Transverse colon (tissue), 4 donors: ENCODE data around the gene PNMA6E.

Experiments
- CTCF ChIP-seq, 5 experiments: fragments of 200-600 bp in 3 of 5; fragments of 450-650 bp in 2 of 5; sonication (generic) in 3 of 5; IDR thresholded peaks; 1 replicate in 2 of 5; 2 replicates in 3 of 5; pipeline ENCODE4 v1.5.1; 2016 to 2017; ENCODE audit warnings: antibody characterized with exemption in 5 of 5, inconsistent platforms in 3 of 5, mild to moderate bottlenecking in 2 of 5, moderate library complexity in 1 of 5
- EP300 ChIP-seq: sonication (generic); formaldehyde crosslinking; IDR thresholded peaks from one replicate; pipeline ENCODE4 v1.6.1; 2017; ENCODE audit warnings: antibody characterized with exemption, low read depth
- POLR2A ChIP-seq: fragments of 450-650 bp; IDR thresholded peaks from one replicate; pipeline ENCODE4 v1.6.1; 2016; ENCODE audit warnings: antibody characterized with exemption, mild to moderate bottlenecking, moderate library complexity
- POLR2AphosphoS5 ChIP-seq, 3 donors: sonication (generic); formaldehyde crosslinking; IDR thresholded peaks; one replicate each; pipeline ENCODE4 v1.6.1; 2016; ENCODE audit warnings: antibody characterized with exemption in 3 of 3

- TF ChIP-seq CTCF (IDR thresholded peaks at IDR 0.05) = no peak
- TF ChIP-seq POLR2A = no peak
- TF ChIP-seq POLR2AphosphoS5 (IDR thresholded peaks at IDR 0.05) = no peak
- no peak for TF ChIP-seq EP300
Measured at GRCh38 chrX:153370293-153371055, 30.7 kb downstream of the PNMA6E start.
